Endothelial cell of umbilical vein (primary cell): Measurements from ENCODE around the gene FILIP1L. TPM values are rescaled to one million over a fixed set of nuclear protein-coding genes. Genes with fewer than 3 reads are reported as not detected.

Experiments
- BruUV-seq: library from RNA; stranded (reverse); fragments of 400-500 nt; replicated peaks from 2 replicates; lab custom pipeline; 2021; lab: Mats Ljungman, UMichigan
- CTCF ChIA-PET: fragments of 300-600, 350-600 bp; sonication (Branson Sonifier 250); formaldehyde crosslinking; loops from one replicate; lab custom pipeline; 2021; ENCODE audit warnings: antibody characterized with exemption, inconsistent platforms; lab: Charles Lee
- POLR2A ChIA-PET: fragments of 300-600, 350-600 bp; sonication (Branson Sonifier 250); formaldehyde crosslinking; loops from one replicate; lab custom pipeline; 2021; ENCODE audit warnings: antibody characterized with exemption, inconsistent platforms; lab: Charles Lee
- DNase-seq: peaks from one replicate; pipeline ENCODE4 v3.0.0-alpha.2; 2011; ENCODE audit warnings: low read depth, low spot score
- FAIRE-seq: peaks from 2 replicates; lab custom pipeline; 2011; peaks lifted over from hg19 to GRCh38; lab: Jason Lieb, UNC
- H2AFZ ChIP-seq: 2 replicates; pipeline ENCODE4 v1.6.0; 2012; ENCODE audit warnings: low read depth, low read length, control low read depth, inconsistent platforms
- H3K27ac ChIP-seq: 2 replicates; pipeline ENCODE4 v1.5.1; 2011; ENCODE audit warnings: low read depth, mild to moderate bottlenecking, control low read depth, low read length, moderate library complexity; ENCODE audit not compliant: insufficient read depth
- H3K27me3 ChIP-seq, 2 experiments: 2 replicates each; pipeline versions ENCODE4 v1.6.0 to v1.6.1; 2011; ENCODE audit warnings: low read length in 2 of 2, mixed read lengths in 1 of 2; ENCODE audit not compliant: control insufficient read depth in 2 of 2, insufficient read depth in 2 of 2
- H3K36me3 ChIP-seq, 2 experiments: 2 replicates in 1 of 2; 3 replicates in 1 of 2; pipeline ENCODE4 v1.5.1; 2011; ENCODE audit warnings: low read length in 2 of 2, mild to moderate bottlenecking in 1 of 2, moderate library complexity in 1 of 2; ENCODE audit not compliant: control insufficient read depth in 2 of 2, insufficient read depth in 2 of 2; ENCODE audit errors: extremely low read depth in 1 of 2
- H3K4me1 ChIP-seq: 3 replicates; pipeline ENCODE4 v1.5.1; 2011; ENCODE audit warnings: mild to moderate bottlenecking, low read length; ENCODE audit not compliant: control insufficient read depth, insufficient read depth; ENCODE audit errors: extremely low read depth
- H3K4me2 ChIP-seq: 2 replicates; pipeline ENCODE4 v1.6.1; 2011; ENCODE audit warnings: low read length, control low read depth, mixed read lengths; ENCODE audit not compliant: insufficient read depth
- H3K4me3 ChIP-seq, 3 experiments: fragments of 200-600 bp in 1 of 3; sonication (generic), shearing (Covaris generic) in 1 of 3; replicated peaks in 1 of 3; 2 replicates each; pipeline ENCODE4 v1.5.1; 2011 to 2016; ENCODE audit warnings: control low read depth in 3 of 3, low read length in 3 of 3, mild to moderate bottlenecking in 2 of 3, inconsistent platforms in 1 of 3, low read depth in 1 of 3, moderate library complexity in 1 of 3; ENCODE audit not compliant: insufficient read depth in 1 of 3
- H3K79me2 ChIP-seq: 2 replicates; pipeline ENCODE4 v1.6.0; 2012; ENCODE audit warnings: low read length, inconsistent platforms; ENCODE audit not compliant: control insufficient read depth, insufficient read depth
- H3K9ac ChIP-seq: replicated peaks from 2 replicates; pipeline ENCODE3; 2011; ENCODE audit warnings: low read length, control low read depth; ENCODE audit not compliant: insufficient read depth; ENCODE audit errors: extremely low read depth
- H3K9me1 ChIP-seq: replicated peaks from 3 replicates; pipeline ENCODE4 v1.6.0; 2011; ENCODE audit warnings: mild to moderate bottlenecking, low read length; ENCODE audit not compliant: control insufficient read depth, insufficient read depth; ENCODE audit errors: extremely low read depth
- H3K9me3 ChIP-seq: replicated peaks from 2 replicates; pipeline ENCODE4 v1.5.1; 2012; ENCODE audit warnings: low read length, inconsistent platforms; ENCODE audit not compliant: control insufficient read depth, insufficient read depth
- H4K20me1 ChIP-seq: replicated peaks from 2 replicates; pipeline ENCODE3; 2011; ENCODE audit warnings: mild to moderate bottlenecking, low read length; ENCODE audit not compliant: control insufficient read depth, insufficient read depth; ENCODE audit errors: extremely low read depth
- CTCF ChIP-seq, 2 donors: IDR thresholded peaks; 1 replicate in 1 of 2; 2 replicates in 1 of 2; pipeline ENCODE4 v1.5.1; 2011; ENCODE audit warnings: low read length in 2 of 2, mild to moderate bottlenecking in 2 of 2, moderate library complexity in 2 of 2, control low read depth in 1 of 2, inconsistent platforms in 1 of 2, low read depth in 1 of 2; ENCODE audit not compliant: insufficient read depth in 1 of 2; ENCODE audit errors: extremely low read depth in 1 of 2
- EZH2 ChIP-seq: IDR thresholded peaks from 2 replicates; pipeline ENCODE4 v1.6.1; 2012; ENCODE audit warnings: borderline replicate concordance, low read depth, mild to moderate bottlenecking, moderate library complexity, low read length, inconsistent platforms; ENCODE audit not compliant: severe bottlenecking
- FOS ChIP-seq: IDR thresholded peaks from 2 replicates; pipeline ENCODE4 v1.6.1; 2011; ENCODE audit warnings: mild to moderate bottlenecking, low read length, moderate library complexity, borderline replicate concordance; ENCODE audit not compliant: insufficient read depth
- GATA2 ChIP-seq: IDR thresholded peaks from 2 replicates; pipeline ENCODE4 v1.7.0; 2011; ENCODE audit warnings: low read depth, mild to moderate bottlenecking, moderate library complexity, mixed read lengths, low read length; ENCODE audit not compliant: insufficient read length, insufficient read depth
- JUN ChIP-seq: IDR thresholded peaks from 2 replicates; pipeline ENCODE4 v1.6.1; 2011; ENCODE audit warnings: borderline replicate concordance, low read depth; ENCODE audit not compliant: insufficient read length, insufficient read depth
- MAX ChIP-seq: IDR thresholded peaks from 2 replicates; pipeline ENCODE4 v1.6.1; 2011; ENCODE audit not compliant: insufficient read depth, insufficient read length
- MYC ChIP-seq: IDR thresholded peaks from one replicate; pipeline ENCODE4 v1.6.1; 2011; ENCODE audit warnings: mild to moderate bottlenecking, low read depth, low read length
- POLR2A ChIP-seq: IDR thresholded peaks from 2 replicates; pipeline ENCODE4 v1.6.1; 2012; ENCODE audit warnings: low read depth, mild to moderate bottlenecking, control low read depth, low read length
- POLR2AphosphoS5 ChIP-seq: IDR thresholded peaks from 2 replicates; pipeline ENCODE4 v1.6.1; 2012; ENCODE audit warnings: low read depth, mild to moderate bottlenecking, control low read depth, low read length, moderate library complexity; ENCODE audit not compliant: insufficient read depth
- dilution Hi-C: fragments of 300-500 bp; cut with MboI; formaldehyde crosslinking; loops from one replicate; pipeline ENCODE4 v1.15.0; 2019; ENCODE audit warnings: low sequenced_read_pairs; ENCODE audit not compliant: extremely low pct_ligation_motif_present
- intact Hi-C: fragments of 100-400 bp; cut with micrococcal nuclease; formaldehyde crosslinking; loops from one replicate; pipeline ENCODE4 v1.10.0; 2022
- polyA plus RNA-seq, 4 experiments: library from polyadenylated mRNA; depleted of rRNA in 3 of 4; stranded (reverse) in 3 of 4; unstranded in 1 of 4; fragments of >200 nt; gene quantifications; 2 replicates each; pipeline versions ENCODE4 v1.2.1 to v1.2.3, GENCODE V29; 2011 to 2012; ENCODE audit warnings: missing spikeins in 1 of 4
- total RNA-seq: library from RNA; stranded (reverse); gene quantifications from 2 replicates; pipeline ENCODE4 v1.2.3, GENCODE V29; 2021

FILIP1L gene
- total and polyA plus RNA-seq, 2 donors (not counting 3 experiments of a cell fraction or from before 2014, with no cell fraction given) = 26.0 to 29.9 TPM

- Histone ChIP-seq H3K4me3 (peak within 1 kb of the TSS; percentile 38 to 85 (median 51)), H3K79me2 (peaks cover 26% of the 10 kb centered on the region), H3K4me1 (peaks cover 18% of the 10 kb centered on the region), H3K9ac (peak within 1 kb of the TSS; percentile 97), H2AFZ (peak within 1 kb of the TSS; percentile 91), H4K20me1 (no peaks in the 10 kb centered on the region), H3K36me3 (no peaks in the 10 kb centered on the region), H3K9me1 (no peaks in the 10 kb centered on the region), H3K9me3 (no peaks in the 10 kb centered on the region), H3K4me2 (peak within 1 kb of the TSS; percentile 95), H3K27me3 (no peaks in the 10 kb centered on the region), H3K27ac (peak within 1 kb of the TSS; percentile 93)
- DNase-seq (peak; percentile 95), FAIRE-seq (peak; percentile 83)
- TF ChIP-seq JUN = peak; percentile 70
- TF ChIP-seq MAX = peak; percentile 89
- TF ChIP-seq EZH2 = no peak
- TF ChIP-seq POLR2AphosphoS5 = peak; percentile 71
- peak; percentile 83 for TF ChIP-seq MYC
- peak; percentile 56 for TF ChIP-seq POLR2A
- peak; percentile 47 for TF ChIP-seq FOS
- peak; percentile 14 to 43 for TF ChIP-seq CTCF (IDR thresholded peaks at IDR 0.05; ENCODE audit: extremely low read depth in 1 of 2, insufficient read depth in 1 of 2, low read depth in 1 of 2, low read length in 2 of 2)
- TF ChIP-seq GATA2 = peak; percentile 32
- POLR2A ChIA-PET = interaction anchor here (0.9 kb wide), 1 partner anchor 443 kb away, joined by 3 read pairs; the partner anchor contains the start of gene TBC1D23
- dilution Hi-C loops = no loop called here
- CTCF ChIA-PET = interaction anchor here (0.6 to 1.8 kb wide), 8 partner anchors 10 to 443 kb away, joined by 3 to 18 read pairs (median 4); partner anchors contain the start of gene TBC1D23
- intact Hi-C loops = no loop called here
- TSS peak; percentile 66 for BruUV-seq
Observed at GRCh38 chr3:99817437-99818240, 296.7 kb downstream of the FILIP1L start, which contains the start of gene CMSS1. TSS of gene CMSS1 (plus strand) at chr3:99817862.
